BLaER1 treated with 17β-estradiol and CSF1 and Interleukin-3, amounts not matched to agents 10 nM and 100 nM (cell line): ENCODE measurements around the gene MREG.

Experiments
- H3K27ac ChIP-seq, 11 experiments: shearing (Covaris generic); formaldehyde crosslinking; 2 replicates each; pipeline ENCODE4 v1.8.1; 2022
- H3K27me3 ChIP-seq, 11 experiments: shearing (Covaris generic); formaldehyde crosslinking; 2 replicates each; pipeline ENCODE4 v1.8.1; 2022
- H3K36me3 ChIP-seq, 11 experiments: shearing (Covaris generic); formaldehyde crosslinking; 2 replicates each; pipeline ENCODE4 v1.8.1; 2022
- H3K4me1 ChIP-seq, 10 experiments: shearing (Covaris generic); formaldehyde crosslinking; 2 replicates each; pipeline ENCODE4 v1.8.1; 2022
- H3K4me2 ChIP-seq, 11 experiments: shearing (Covaris generic); formaldehyde crosslinking; 2 replicates each; pipeline ENCODE4 v1.8.1; 2022
- H3K4me3 ChIP-seq, 10 experiments: shearing (Covaris generic); formaldehyde crosslinking; 2 replicates each; pipeline ENCODE4 v1.8.1; 2022
- H3K9ac ChIP-seq, 11 experiments: shearing (Covaris generic); formaldehyde crosslinking; 2 replicates each; pipeline ENCODE4 v1.8.1; 2022
- H3K9me3 ChIP-seq, 11 experiments: shearing (Covaris generic); formaldehyde crosslinking; replicated peaks in 1 of 11; 2 replicates each; pipeline ENCODE4 v1.8.1; 2022
- H4K20me1 ChIP-seq, 11 experiments: shearing (Covaris generic); formaldehyde crosslinking; 2 replicates each; pipeline ENCODE4 v1.8.1; 2022
- Cebpa-rat ChIP-seq, 11 experiments: shearing (Covaris generic); IDR thresholded peaks; 2 replicates each; pipeline ENCODE4 v1.8.1; 2022

MREG gene

GRCh38 chr2:216044883-216045486, 31.6 kb upstream of the MREG start:
- Histone ChIP-seq H3K4me2 (no peak overlapping the region), H3K27me3 (no peaks in the 10 kb centered on the region), H3K9ac (no peak overlapping the region), H3K9me3 (no peaks in the 10 kb centered on the region), H3K4me1 (peaks cover 0 to 6% (median 0%) of the 10 kb centered on the region in 10 experiments; a peak in 1 of 20 replicates), H3K4me3 (no peak overlapping the region), H4K20me1 (no peaks in the 10 kb centered on the region), H3K36me3 (no peaks in the 10 kb centered on the region), H3K27ac (no peak overlapping the region)
- no peak for TF ChIP-seq Cebpa-rat (IDR thresholded peaks at IDR 0.05)

- no peak overlapping the region for H3K9ac ChIP-seq
- H3K9me3 ChIP-seq: no peaks in the 10 kb centered on the region
- no peak overlapping the region for H3K4me3 ChIP-seq
- H3K4me1 ChIP-seq: peaks cover 0 to 6% (median 0%) of the 10 kb centered on the region in 10 experiments; a peak in 1 of 20 replicates
- H4K20me1 ChIP-seq: no peaks in the 10 kb centered on the region
- no peak overlapping the region for H3K27ac ChIP-seq
- TF ChIP-seq Cebpa-rat (IDR thresholded peaks at IDR 0.05): no peak
- no peaks in the 10 kb centered on the region for H3K27me3 ChIP-seq
- H3K36me3 ChIP-seq: no peaks in the 10 kb centered on the region
- H3K4me2 ChIP-seq: no peak overlapping the region
Observed at GRCh38 chr2:216043949-216044348, 30.6 kb upstream of the MREG start.

GRCh38 chr2:216041438-216041837, 28.1 kb upstream of the MREG start:
- Histone ChIP-seq H3K27ac (no peak overlapping the region), H3K4me2 (no peak overlapping the region), H3K36me3 (no peaks in the 10 kb centered on the region), H3K9ac (no peak overlapping the region), H4K20me1 (no peaks in the 10 kb centered on the region), H3K9me3 (no peaks in the 10 kb centered on the region), H3K4me3 (no peak overlapping the region), H3K27me3 (no peaks in the 10 kb centered on the region), H3K4me1 (peaks cover 0 to 6% (median 0%) of the 10 kb centered on the region in 10 experiments; a peak in 1 of 20 replicates)
- no peak for TF ChIP-seq Cebpa-rat (IDR thresholded peaks at IDR 0.05)

GRCh38 chr2:216039918-216040317, 26.6 kb upstream of the MREG start:
- H3K27me3 ChIP-seq: no peaks in the 10 kb centered on the region
- H3K9me3 ChIP-seq: no peaks in the 10 kb centered on the region
- no peak overlapping the region for H3K4me2 ChIP-seq
- no peaks in the 10 kb centered on the region for H3K36me3 ChIP-seq
- H3K4me3 ChIP-seq: no peak overlapping the region
- no peaks in the 10 kb centered on the region for H4K20me1 ChIP-seq
- no peak overlapping the region for H3K9ac ChIP-seq
- H3K27ac ChIP-seq: no peak overlapping the region
- 0 out of 22 replicates have a peak, but pooled peaks of 1 of the 11 experiments have one; percentile 19 for TF ChIP-seq Cebpa-rat (IDR thresholded peaks at IDR 0.05)
- peaks cover 0 to 4% (median 0%) of the 10 kb centered on the region in 10 experiments; a peak in 1 of 20 replicates for H3K4me1 ChIP-seq

DNA sequence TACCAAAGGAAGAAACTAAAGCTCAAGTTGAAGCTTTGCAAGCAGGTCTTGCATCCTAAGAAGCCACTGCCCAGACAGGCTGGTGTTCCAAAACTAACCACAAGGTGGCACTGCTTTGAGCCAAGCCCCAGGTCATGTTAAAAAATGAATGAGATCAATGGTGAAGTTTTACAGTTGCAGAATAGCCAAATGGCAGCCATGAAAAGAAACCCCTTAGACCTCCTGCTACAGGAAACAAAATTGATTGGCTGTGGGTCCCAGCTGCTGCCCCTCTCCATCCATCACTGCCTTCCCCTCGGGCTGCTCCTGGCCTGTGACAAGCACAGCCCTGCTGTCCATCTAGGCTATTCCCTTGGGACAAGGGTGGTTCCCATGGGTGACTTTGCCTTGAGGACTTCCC, 20.7 kb upstream of the MREG start:
- no peak for TF ChIP-seq Cebpa-rat (IDR thresholded peaks at IDR 0.05)
- no peak overlapping the region for H3K4me2 ChIP-seq
- no peaks in the 10 kb centered on the region for H3K27me3 ChIP-seq
- H3K4me1 ChIP-seq: peaks cover 0 to 11% (median 0%) of the 10 kb centered on the region in 10 experiments; a peak in 4 of 20 replicates
- no peaks in the 10 kb centered on the region for H4K20me1 ChIP-seq
- H3K4me3 ChIP-seq: no peak overlapping the region
- H3K9ac ChIP-seq: no peak overlapping the region
- H3K27ac ChIP-seq: no peak overlapping the region
- H3K36me3 ChIP-seq: no peaks in the 10 kb centered on the region
- H3K9me3 ChIP-seq: no peaks in the 10 kb centered on the region

- TF ChIP-seq Cebpa-rat (IDR thresholded peaks at IDR 0.05): no peak
- Histone ChIP-seq H3K27ac (no peak overlapping the region), H3K4me3 (no peak overlapping the region), H3K4me2 (no peak overlapping the region), H3K9ac (no peak overlapping the region), H4K20me1 (no peaks in the 10 kb centered on the region), H3K36me3 (no peaks in the 10 kb centered on the region), H3K27me3 (no peaks in the 10 kb centered on the region), H3K4me1 (peaks cover 0 to 11% (median 0%) of the 10 kb centered on the region in 10 experiments; a peak in 4 of 20 replicates), H3K9me3 (no peaks in the 10 kb centered on the region)
Observed at GRCh38 chr2:216033403-216033802, 20.1 kb upstream of the MREG start.

GRCh38 chr2:216031960-216032689, 18.8 kb upstream of the MREG start:
- H3K9ac ChIP-seq: no peak overlapping the region
- peak overlapping the region in 1 of 11 experiments; percentile 18; a peak in 1 of 22 replicates for H3K4me2 ChIP-seq
- TF ChIP-seq Cebpa-rat (IDR thresholded peaks at IDR 0.05): no peak
- H3K4me1 ChIP-seq: peaks cover 0 to 11% (median 0%) of the 10 kb centered on the region in 10 experiments; a peak in 4 of 20 replicates
- no peaks in the 10 kb centered on the region for H3K27me3 ChIP-seq
- no peak overlapping the region for H3K4me3 ChIP-seq
- H4K20me1 ChIP-seq: no peaks in the 10 kb centered on the region
- no peak overlapping the region for H3K27ac ChIP-seq
- H3K9me3 ChIP-seq: no peaks in the 10 kb centered on the region
- no peaks in the 10 kb centered on the region for H3K36me3 ChIP-seq

DNA sequence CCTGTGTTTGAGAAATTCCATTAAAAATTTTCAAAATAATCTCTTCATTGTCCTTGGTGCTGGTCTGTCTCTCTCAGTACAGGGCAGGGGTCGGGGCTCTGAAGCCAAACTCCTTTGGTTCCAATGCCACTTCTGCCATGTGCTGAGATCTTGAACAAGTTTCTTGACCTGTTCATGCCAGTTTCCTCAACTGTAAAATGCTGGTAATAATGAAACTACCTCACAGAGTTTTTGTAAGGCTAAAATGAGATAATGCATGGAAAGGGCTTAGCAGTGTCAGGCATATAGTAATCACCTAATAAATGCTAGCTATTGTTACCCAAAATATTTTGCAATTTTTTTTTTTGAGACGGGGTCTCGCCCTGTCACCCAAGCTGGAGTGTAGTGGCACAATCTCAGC, 16.9 kb upstream of the MREG start:
- Histone ChIP-seq H3K4me1 (peaks cover 0 to 11% (median 0%) of the 10 kb centered on the region in 10 experiments; a peak in 4 of 20 replicates), H3K9me3 (no peaks in the 10 kb centered on the region), H4K20me1 (no peaks in the 10 kb centered on the region), H3K27me3 (no peaks in the 10 kb centered on the region), H3K27ac (no peak overlapping the region), H3K36me3 (no peaks in the 10 kb centered on the region), H3K4me2 (no peak overlapping the region), H3K9ac (no peak overlapping the region), H3K4me3 (no peak overlapping the region)
- TF ChIP-seq Cebpa-rat (IDR thresholded peaks at IDR 0.05): no peak

GRCh38 chr2:216029416-216030129, 16.2 kb upstream of the MREG start:
- Histone ChIP-seq H4K20me1 (no peaks in the 10 kb centered on the region), H3K27ac (no peak overlapping the region), H3K4me1 (peaks cover 0 to 11% (median 0%) of the 10 kb centered on the region in 10 experiments; a peak in 4 of 20 replicates), H3K4me2 (no peak overlapping the region), H3K9me3 (no peaks in the 10 kb centered on the region), H3K4me3 (no peak overlapping the region), H3K27me3 (no peaks in the 10 kb centered on the region), H3K36me3 (no peaks in the 10 kb centered on the region), H3K9ac (no peak overlapping the region)
- no peak for TF ChIP-seq Cebpa-rat (IDR thresholded peaks at IDR 0.05)
